Omental fat pad (tissue), 4 donors: ENCODE data around the gene LILRB4. TPM values are rescaled to one million over a fixed set of nuclear protein-coding genes. Genes with fewer than 3 reads are reported as not detected.

Source experiments
- ATAC-seq: fragments of 150-250 bp; one replicate; pipeline ENCODE4 v1.9.1; 2016; ENCODE audit warnings: mild to moderate bottlenecking, moderate library complexity; ENCODE audit not compliant: low FRiP score
- DNase-seq: peaks from one replicate; pipeline ENCODE4 v3.0.0-alpha.2; 2019; ENCODE audit warnings: low spot score
- CTCF ChIP-seq, 3 donors: fragments of 450-650 bp; IDR thresholded peaks; one replicate each; pipeline ENCODE4 v1.5.1; 2016 to 2017; ENCODE audit warnings: antibody characterized with exemption in 3 of 3, mild to moderate bottlenecking in 3 of 3, moderate library complexity in 2 of 3
- total RNA-seq, 4 donors: library from RNA; depleted of rRNA; stranded (reverse); fragments of >200 nt; gene quantifications; one replicate each; pipeline ENCODE4 v1.1.0, GENCODE V29; 2016

LILRB4 gene
- total RNA-seq, 4 donors from 2014 or later: 7.8 to 36.7 (median 10.4) TPM

DNA sequence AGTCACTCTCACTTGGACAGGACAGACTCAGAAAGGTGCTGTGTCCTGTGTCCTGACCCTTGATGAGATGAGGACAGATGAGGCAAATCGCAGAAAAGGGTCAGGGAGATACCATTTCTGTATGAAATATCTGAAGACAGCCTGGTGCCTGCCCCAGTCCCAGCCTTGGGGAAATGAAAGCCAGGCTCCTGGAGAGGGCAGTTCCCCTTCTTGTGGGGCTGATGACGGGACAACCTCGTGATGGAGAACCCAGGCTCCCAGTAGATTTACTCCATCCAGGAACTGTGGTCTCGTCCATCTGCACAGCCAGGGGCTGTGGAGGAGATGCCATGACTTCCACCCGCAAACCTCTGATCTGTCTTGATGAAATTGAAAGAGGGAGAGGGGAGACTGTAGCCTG, 18.7 kb upstream of the LILRB4 start:
- ATAC-seq (no peak), DNase-seq (no peak)
- TF ChIP-seq CTCF (IDR thresholded peaks at IDR 0.05): no peak

DNA sequence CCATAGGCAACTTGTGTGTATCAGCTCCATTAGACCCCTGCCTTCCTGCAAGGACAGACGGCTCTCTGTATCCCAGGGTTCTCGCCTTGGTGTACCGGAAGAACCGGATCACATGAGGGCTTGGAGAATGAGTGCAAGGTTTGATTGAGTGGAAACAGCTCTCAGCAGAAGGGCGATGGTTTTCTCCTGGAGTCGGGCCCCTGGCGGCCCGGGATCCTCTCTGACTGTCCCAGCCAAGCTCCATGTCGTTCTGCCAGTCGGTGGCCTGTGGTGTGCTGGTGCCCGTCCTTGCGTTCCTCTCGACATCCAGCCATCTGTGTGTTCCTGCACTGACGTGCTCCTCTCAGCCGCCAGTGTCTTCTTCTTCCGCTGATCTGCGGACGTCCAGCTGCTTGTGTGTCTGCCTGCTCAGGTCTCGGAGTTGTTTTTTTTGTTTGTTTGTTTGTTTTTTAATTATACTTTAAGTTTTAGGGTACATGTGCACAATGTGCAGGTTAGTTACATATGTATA, 16.4 kb upstream of the LILRB4 start:
- DNase-seq: no peak
- ATAC-seq: no peak

DNA sequence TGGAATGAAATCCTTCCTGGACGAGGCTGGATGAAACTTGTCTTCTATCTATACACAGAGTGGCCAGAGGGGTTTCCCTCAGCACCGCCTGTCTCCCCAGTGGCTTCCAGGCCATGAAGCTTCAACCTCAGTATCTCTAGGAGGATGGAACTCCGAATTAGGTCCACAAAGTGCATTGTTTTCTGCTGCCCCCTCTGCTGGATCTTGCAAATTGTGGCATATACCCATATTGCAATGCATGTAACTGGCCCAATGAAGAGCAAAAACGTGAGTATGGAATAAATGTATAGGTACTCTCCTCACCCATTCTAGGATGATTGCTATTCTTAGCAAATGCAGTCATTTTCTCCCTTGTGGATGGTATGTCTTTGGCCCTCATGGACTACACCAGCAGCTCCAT, 14.7 kb upstream of the LILRB4 start:
- no peak for TF ChIP-seq CTCF (IDR thresholded peaks at IDR 0.05)
- DNase-seq (no peak), ATAC-seq (no peak)

More for the DNA sequence above, 16.4 kb upstream of the LILRB4 start:
- no peak for TF ChIP-seq CTCF (IDR thresholded peaks at IDR 0.05)

GRCh38 chr19:54650108-54650655, 12.6 kb upstream of the LILRB4 start:
- DNase-seq (no peak), ATAC-seq (no peak)
- TF ChIP-seq CTCF (IDR thresholded peaks at IDR 0.05): no peak

DNA sequence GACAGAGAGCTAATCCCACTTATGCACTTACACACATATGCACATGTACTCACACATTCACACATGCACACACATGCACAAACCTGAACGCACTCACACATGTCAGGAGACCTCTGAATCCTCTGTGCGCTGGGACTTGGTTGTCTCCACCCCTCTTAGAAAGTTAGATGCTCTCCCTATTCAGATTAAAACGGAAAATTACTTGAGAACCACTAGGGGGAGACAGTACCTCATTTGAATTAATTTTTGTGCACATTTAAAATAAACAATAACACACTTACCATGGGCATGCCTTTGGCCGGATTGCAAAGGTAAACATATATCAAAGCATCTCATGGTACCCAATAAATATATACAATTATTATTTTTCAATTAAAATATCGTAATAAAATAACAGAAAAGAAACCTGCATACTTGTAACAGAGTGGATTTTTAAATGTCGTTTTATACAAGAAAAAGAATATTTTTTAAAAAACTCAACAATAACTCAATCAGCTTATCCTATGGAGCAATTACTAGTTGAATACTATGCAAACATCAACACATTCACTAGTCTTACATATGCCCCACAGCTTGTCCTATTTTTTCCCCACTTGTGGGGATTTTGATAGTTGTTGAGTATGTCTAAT, 9.5 kb upstream of the LILRB4 start:
- ATAC-seq: no peak
- DNase-seq: no peak
- TF ChIP-seq CTCF (IDR thresholded peaks at IDR 0.05): no peak

- TF ChIP-seq CTCF (IDR thresholded peaks at IDR 0.05): no peak
- DNase-seq (no peak), ATAC-seq (no peak)
These were observed 8.1 kb upstream of the LILRB4 start for GRCh38 chr19:54654447-54655321.
